Colonic mucosa (tissue), 4 donors: ENCODE results near the gene MACROD2. TPM values are rescaled to one million over a fixed set of nuclear protein-coding genes. Genes with fewer than 3 reads are reported as not detected.

Experiments used
- DNase-seq: peaks from one replicate; pipeline ENCODE4 v3.0.0-alpha.2; 2020
- H3K27ac ChIP-seq: fragments of 200-600 bp; one replicate; pipeline ENCODE4 v1.8.0; 2021
- H3K27me3 ChIP-seq: fragments of 200-600 bp; one replicate; pipeline ENCODE4 v1.8.0; 2021
- H3K36me3 ChIP-seq: fragments of 200-600 bp; one replicate; pipeline ENCODE4 v1.8.0; 2021
- H3K4me1 ChIP-seq: fragments of 200-600 bp; one replicate; pipeline ENCODE4 v1.8.0; 2021; ENCODE audit warnings: mild to moderate bottlenecking
- H3K4me3 ChIP-seq: fragments of 200-600 bp; one replicate; pipeline ENCODE4 v1.8.0; 2021
- H3K9ac ChIP-seq, 2 donors: one replicate each; pipeline ENCODE4 v1.7.0; 2013; ENCODE audit warnings: control low read depth in 2 of 2, low read depth in 2 of 2, low read length in 2 of 2
- H3K9me3 ChIP-seq: fragments of 200-600 bp; one replicate; pipeline ENCODE4 v1.8.0; 2021
- CTCF ChIP-seq: fragments of 200-600 bp; IDR thresholded peaks from one replicate; pipeline ENCODE4 v1.8.0; 2022; ENCODE audit warnings: antibody characterized with exemption, mild to moderate bottlenecking
- intact Hi-C: fragments of 100-400 bp; cut with DNase I; formaldehyde crosslinking; loops from one replicate; pipeline ENCODE4 v1.14.1; 2022
- total RNA-seq, 2 donors: library from RNA; stranded (reverse); fragmentation: NEBNext Ultra II Directional in 1 of 2; extraction: Animal tissue kit (Norgen Biotek cat#: 25700) in 1 of 2; gene quantifications; one replicate each; pipeline ENCODE4 v1.2.1, GENCODE V29; 2021
- donor health status: healthy.
- donor health status: DM: no; HTN: no; CAD: no.
- donor health status: DM: no; HTN: no; CAD: no.

MACROD2 gene
- total RNA-seq, 2 donors from 2014 or later: 3.2 to 3.3 TPM

GRCh38 chr20:15759594-15759993, 1764.3 kb downstream of the MACROD2 start:
- Histone ChIP-seq H3K9ac (no peak overlapping the region), H3K27me3 (no peaks in the 10 kb centered on the region), H3K27ac (no peak overlapping the region), H3K9me3 (no peaks in the 10 kb centered on the region), H3K36me3 (no peaks in the 10 kb centered on the region), H3K4me3 (no peak overlapping the region), H3K4me1 (no peaks in the 10 kb centered on the region)
- no peak for DNase-seq
- intact Hi-C loops: no loop called here
- TF ChIP-seq CTCF: no peak

- no peak for TF ChIP-seq CTCF
- Histone ChIP-seq H3K36me3 (no peaks in the 10 kb centered on the region), H3K4me3 (no peak overlapping the region), H3K9me3 (no peaks in the 10 kb centered on the region), H3K4me1 (no peaks in the 10 kb centered on the region), H3K9ac (no peak overlapping the region), H3K27ac (no peak overlapping the region), H3K27me3 (no peaks in the 10 kb centered on the region)
- no peak for DNase-seq
- intact Hi-C loops: no loop called here
Observed at GRCh38 chr20:15760001-15760621, 1764.8 kb downstream of the MACROD2 start.

GRCh38 chr20:15763366-15763765, 1768.0 kb downstream of the MACROD2 start:
- DNase-seq: no peak
- H3K4me3 ChIP-seq: no peak overlapping the region
- no peak overlapping the region for H3K9ac ChIP-seq
- H3K36me3 ChIP-seq: no peaks in the 10 kb centered on the region
- H3K27me3 ChIP-seq: no peaks in the 10 kb centered on the region
- H3K27ac ChIP-seq: no peak overlapping the region
- no peaks in the 10 kb centered on the region for H3K9me3 ChIP-seq
- H3K4me1 ChIP-seq: no peaks in the 10 kb centered on the region
- intact Hi-C loops: no loop called here
- no peak for TF ChIP-seq CTCF

- no peaks in the 10 kb centered on the region for H3K27me3 ChIP-seq
- no peaks in the 10 kb centered on the region for H3K4me1 ChIP-seq
- no peak overlapping the region for H3K4me3 ChIP-seq
- no peak for DNase-seq
- TF ChIP-seq CTCF: no peak
- intact Hi-C loops: no loop called here
- no peaks in the 10 kb centered on the region for H3K36me3 ChIP-seq
- H3K9me3 ChIP-seq: no peaks in the 10 kb centered on the region
- H3K9ac ChIP-seq: no peak overlapping the region
- H3K27ac ChIP-seq: no peak overlapping the region
Observed at GRCh38 chr20:15767586-15767985, 1772.3 kb downstream of the MACROD2 start.

- no peak overlapping the region for H3K4me3 ChIP-seq
- H3K9me3 ChIP-seq: no peaks in the 10 kb centered on the region
- no peak for TF ChIP-seq CTCF
- no peaks in the 10 kb centered on the region for H3K27me3 ChIP-seq
- intact Hi-C loops: no loop called here
- no peaks in the 10 kb centered on the region for H3K36me3 ChIP-seq
- no peak for DNase-seq
- H3K4me1 ChIP-seq: no peaks in the 10 kb centered on the region
- H3K27ac ChIP-seq: no peak overlapping the region
- H3K9ac ChIP-seq: no peak overlapping the region
Observed at GRCh38 chr20:15767999-15768741, 1772.9 kb downstream of the MACROD2 start.
